ENCODE measurements around the gene TIMM9.
A peak's percentile ranks its signal among the peaks of the same experiment; 100 is the strongest.
"Not testable (repeated sequence)": the region's sequence is repeated elsewhere in the genome, so short reads cannot be mapped to it uniquely, and the experiment has no call there.

The TIMM9 gene
- long read RNA-seq, donor 1, partial matches to known transcripts = 28 of 33 reads
- long read RNA-seq, donor 1, other reads (novel, unspliced or antisense) = 0 of 33 reads
- long read RNA-seq, donor 2, partial matches to known transcripts = 19 of 23 reads
- long read RNA-seq, donor 2, other reads (novel, unspliced or antisense) = 0 of 23 reads
- long read RNA-seq, donor 3, partial matches to known transcripts = 12 of 13 reads
- long read RNA-seq, donor 3, other reads (novel, unspliced or antisense) = 0 of 13 reads
- long read RNA-seq, donor 4, partial matches to known transcripts = 29 of 32 reads
- long read RNA-seq, donor 4, other reads (novel, unspliced or antisense) = 0 of 32 reads
- long read RNA-seq, donor 5, partial matches to known transcripts = 31 of 36 reads
- long read RNA-seq, donor 5, other reads (novel, unspliced or antisense) = 0 of 36 reads
- long read RNA-seq, donor 6, partial matches to known transcripts = 23 of 28 reads
- long read RNA-seq, donor 6, other reads (novel, unspliced or antisense) = 0 of 28 reads
- long read RNA-seq, donor 7 = 0 reads
- long read RNA-seq, donor 8, transcript TIMM9-205 (4 exons, 430 nt) = major isoform, 5 of 23 reads
- long read RNA-seq, donor 8, partial matches to known transcripts = 17 of 23 reads
- long read RNA-seq, donor 8, other reads (novel, unspliced or antisense) = 0 of 23 reads

GRCh38 chr14:58427281-58428117 is at the start of gene TIMM9, which contains the start of gene KIAA0586:
TSS of gene TIMM9 (minus strand) at chr14:58427531. CDS start at chr14:58411945, 15,586 bp downstream.
TSS of gene KIAA0586 (plus strand) at chr14:58427719. CDS start at chr14:58428265, 546 bp downstream.
- DNase-seq = peak; percentile 89

- no peak for DNase-seq
These were observed 49.0 kb upstream of the TIMM9 start for GRCh38 chr14:58476320-58476719.

- no peak for DNase-seq
These were observed 42.0 kb upstream of the TIMM9 start for GRCh38 chr14:58469309-58469708.

- DNase-seq = no peak
These were observed 40.2 kb upstream of the TIMM9 start for GRCh38 chr14:58467575-58467974.

- no peak for DNase-seq
These were observed 39.1 kb upstream of the TIMM9 start for GRCh38 chr14:58466459-58466858.

- DNase-seq = no peak
These were observed 38.1 kb upstream of the TIMM9 start for GRCh38 chr14:58465421-58465820.

- no peak for DNase-seq
These were observed 37.3 kb upstream of the TIMM9 start for GRCh38 chr14:58464652-58465051.

GRCh38 chr14:58463147-58463546 is 35.8 kb upstream of the TIMM9 start:
- no peak for DNase-seq

GRCh38 chr14:58460772-58461171 is 33.4 kb upstream of the TIMM9 start:
- DNase-seq = no peak

GRCh38 chr14:58455593-58456265 is 28.4 kb upstream of the TIMM9 start:
- DNase-seq = no peak

GRCh38 chr14:58444627-58445026 is 17.3 kb upstream of the TIMM9 start:
- no peak for DNase-seq

- DNase-seq = no peak
These were observed 12.1 kb upstream of the TIMM9 start for GRCh38 chr14:58439476-58439875.

GRCh38 chr14:58430156-58430555 is 2.8 kb upstream of the TIMM9 start:
- DNase-seq = no peak

GRCh38 chr14:58428118-58428683 is 870 bp upstream of the TIMM9 start:
- peak; percentile 38 for DNase-seq

GRCh38 chr14:58426670-58427280 is 556 bp downstream of the TIMM9 start:
- peak; percentile 89 for DNase-seq

- DNase-seq = not testable (repeated sequence)
These were observed 10.4 kb downstream of the TIMM9 start for GRCh38 chr14:58416934-58417333.

GRCh38 chr14:58415636-58416547 is 11.4 kb downstream of the TIMM9 start:
- DNase-seq = no peak

GRCh38 chr14:58414845-58415244 is 12.5 kb downstream of the TIMM9 start:
- no peak for DNase-seq

GRCh38 chr14:58408681-58409215 is 18.6 kb downstream of the TIMM9 start:
- no peak for DNase-seq

- DNase-seq = no peak
These were observed 25.7 kb downstream of the TIMM9 start for GRCh38 chr14:58401587-58401986.

Data from right kidney (tissue), 9 donors.